ENCODE data around the gene PNMA1. TPM values are rescaled to one million over a fixed set of nuclear protein-coding genes. Genes with fewer than 3 reads are reported as not detected.

The PNMA1 gene
- total and polyA plus RNA-seq, 2 of the 13 experiments (the other 11 are each of a cell fraction or from before 2014, with no cell fraction given): 7.0 to 8.3 TPM

- DNase-seq (ENCODE audit: low spot score) (no peak), ATAC-seq (no peak), FAIRE-seq (no peak)
- peaks cover 31% of the 10 kb centered on the region for H4K20me1 ChIP-seq (ENCODE audit: insufficient read depth, low read length)
- no peak overlapping the region for H3K27ac ChIP-seq (ENCODE audit: extremely low read length, insufficient read depth, low read length)
- peaks cover 42% of the 10 kb centered on the region for H3K4me1 ChIP-seq (ENCODE audit: insufficient read depth, low read length)
- 98% methylated on average over 22 of the region's 22 CpGs for WGBS (ENCODE audit: low lambda C conversion rate)
- no peak overlapping the region for H3K4me2 ChIP-seq (ENCODE audit: low read depth, low read length)
- H3K79me2 ChIP-seq (ENCODE audit: insufficient read depth, low read length): peaks cover 43% of the 10 kb centered on the region
- H3K9me3 ChIP-seq (ENCODE audit: low read length): no peaks in the 10 kb centered on the region
- BruUV-seq (replicated peaks): no TSS peak
- no peak overlapping the region for H2AFZ ChIP-seq (ENCODE audit: low read length)
- TF ChIP-seq HNRNPL (IDR thresholded peaks at IDR 0.05; ENCODE audit: low read depth, low read length): peak; percentile 57; the same call in 1 of the 2 replicates
- no peak for TF ChIP-seq PAX8 (CRISPR knock-in tag; IDR thresholded peaks at IDR 0.05; ENCODE audit: borderline replicate concordance)
- TF ChIP-seq ZBTB49 (CRISPR knock-in tag; IDR thresholded peaks at IDR 0.05; ENCODE audit: borderline replicate concordance): no peak
- no peak for TF ChIP-seq SMARCC2 (IDR thresholded peaks at IDR 0.05)
- no peak for TF ChIP-seq ETS1 (CRISPR knock-in tag; IDR thresholded peaks at IDR 0.05)
- TF ChIP-seq ARHGAP35 (CRISPR knock-in tag; IDR thresholded peaks at IDR 0.05; ENCODE audit: borderline replicate concordance): no peak
- no peak for TF ChIP-seq ZNF329 (CRISPR knock-in tag; IDR thresholded peaks at IDR 0.05; ENCODE audit: low read depth)
- TF ChIP-seq ZNF710 (CRISPR knock-in tag; IDR thresholded peaks at IDR 0.05; ENCODE audit: borderline replicate concordance): no peak
- TF ChIP-seq ZNF652 (CRISPR knock-in tag; IDR thresholded peaks at IDR 0.05; ENCODE audit: borderline replicate concordance, low read depth): no peak
- no peak for TF ChIP-seq ZNF841 (CRISPR knock-in tag; IDR thresholded peaks at IDR 0.05; ENCODE audit: borderline replicate concordance)
- no peak for TF ChIP-seq MAFG (CRISPR knock-in tag; IDR thresholded peaks at IDR 0.05)
- TF ChIP-seq ZNF687 (CRISPR knock-in tag; IDR thresholded peaks at IDR 0.05): peak; percentile 32
- H3K4me3 ChIP-seq (replicated peaks in 1 of 3; ENCODE audit: insufficient read depth in 1 of 3, low read depth in 2 of 3, low read length in 3 of 3): no peak overlapping the region
- ChIA-PET CTCF (ENCODE audit: low intra/inter-chr PET ratio, low total read pairs) (no interaction called here), POLR2A (interaction anchor here (3.5 kb wide), 1 partner anchor 16 kb away, joined by 24 read pairs; no protein-coding TSS in a partner anchor)
- H3K9ac ChIP-seq (ENCODE audit: insufficient read depth, low read depth, low read length): no peak overlapping the region
- intact Hi-C loops (cut with micrococcal nuclease; ENCODE audit: unreplicated experiment): no loop called here
- peaks cover 13 to 35% of the 10 kb centered on the region in 2 experiments for H3K36me3 ChIP-seq (replicated peaks in 1 of 2; ENCODE audit: control insufficient read depth in 1 of 2, insufficient read depth in 2 of 2, low read length in 2 of 2)
- in situ Hi-C loops (cut with HindIII; ENCODE audit: extremely low pct_ligation_motif_present, low pct_unique_long_range_greater_than_20kb): loop anchor here (25.0 kb wide), 1 partner anchor 299 kb away; no protein-coding TSS in a partner anchor
- H3K27me3 ChIP-seq (ENCODE audit: control insufficient read depth in 1 of 2, insufficient read depth in 2 of 2, low read length in 2 of 2): no peaks in the 10 kb centered on the region
These were observed 24.5 kb upstream of the PNMA1 start for GRCh38 chr14:73738518-73739173.

Data from HepG2 (cell line).